Camera-type eye (tissue), 1 donor: ENCODE measurements around the gene NUTM2E. TPM values are rescaled to one million over a fixed set of nuclear protein-coding genes. Genes with fewer than 3 reads are reported as not detected.

Experiments used
- total RNA-seq: library from RNA; depleted of rRNA; stranded (reverse); fragments of >200 nt; gene quantifications from one replicate; pipeline ENCODE4 v1.2.3, GENCODE V29; 2014

Gene NUTM2E, protein sequence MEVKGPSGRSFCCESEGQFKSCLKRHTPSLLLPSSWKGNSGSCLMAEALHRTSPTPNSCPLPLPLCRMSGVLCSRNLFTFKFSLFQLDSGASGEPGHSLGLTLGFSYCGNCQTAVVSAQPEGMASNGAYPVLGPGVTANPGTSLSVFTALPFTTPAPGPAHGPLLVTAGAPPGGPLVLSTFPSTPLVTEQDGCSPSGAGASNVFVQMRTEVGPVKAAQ (N-terminal part only)
- total RNA-seq, result 0.33 TPM

DNA sequence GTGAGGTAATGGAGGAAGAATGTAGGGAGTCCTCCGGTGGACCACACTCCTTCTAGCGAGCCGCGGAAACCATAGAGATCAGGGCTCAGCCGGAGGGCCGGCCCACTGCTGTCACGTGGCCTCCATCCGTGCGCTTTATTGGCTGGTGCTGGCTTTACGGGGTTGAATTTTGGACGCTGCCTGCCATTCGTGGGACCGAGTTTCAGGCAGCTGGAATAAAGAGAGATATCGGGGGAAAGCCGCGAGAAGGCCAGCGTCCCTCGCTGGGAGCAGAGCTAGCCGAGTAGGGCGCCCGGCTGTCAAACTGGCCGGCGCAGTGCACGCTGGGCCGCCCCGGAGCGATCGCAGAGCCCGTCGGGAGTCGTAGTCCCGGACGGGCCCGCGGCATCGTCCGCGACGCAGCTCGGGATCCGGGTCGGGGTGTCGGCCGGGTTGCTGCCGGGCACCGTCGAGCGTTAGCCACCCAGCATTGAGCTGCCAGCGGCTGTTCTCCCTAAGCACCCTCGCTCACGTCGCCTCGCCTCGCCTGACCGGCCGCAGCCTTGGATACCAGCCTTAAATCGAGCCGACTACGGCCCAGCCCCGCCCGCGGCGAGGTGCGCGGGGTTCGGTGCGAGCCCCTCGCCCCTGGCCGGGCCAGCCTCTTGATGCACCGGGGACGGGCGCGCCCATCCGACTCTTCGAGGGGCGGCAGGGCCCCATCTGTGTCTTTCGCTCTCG lies at the start of gene NUTM2E:
NUTM2E (plus strand) TSS at position 244 of the 720 bp plus-strand sequence. CDS start 15,002 bp downstream, outside the sequence.

Other genes starting within 250 kb of the NUTM2E start
- not detected for gene SFTPA1, start 215.8 kb upstream of the NUTM2E start, total RNA-seq
- 0.66 TPM for gene NUTM2B, start 123.5 kb upstream of the NUTM2E start, total RNA-seq
- 1.1 TPM for gene SFTPD, start 122.4 kb downstream of the NUTM2E start, total RNA-seq